Prostate gland (tissue), 2 donors: Measurements from ENCODE around the gene DENND4A.
"Not testable (repeated sequence)": the region's sequence is repeated elsewhere in the genome, so short reads cannot be mapped to it uniquely, and the experiment has no call there.

Experiments used
- CTCF ChIP-seq, 4 experiments: fragments of 200-600 bp in 2 of 4; fragments of 450-650 bp in 2 of 4; sonication (generic) in 2 of 4; IDR thresholded peaks; 1 replicate in 3 of 4; 2 replicates in 1 of 4; pipeline ENCODE4 v1.5.1; 2016 to 2019; ENCODE audit warnings: antibody characterized with exemption in 4 of 4, mild to moderate bottlenecking in 2 of 4, moderate library complexity in 2 of 4
- POLR2A ChIP-seq: fragments of 450-650 bp; IDR thresholded peaks from one replicate; pipeline ENCODE4 v1.6.1; 2016; ENCODE audit warnings: antibody characterized with exemption, mild to moderate bottlenecking
- POLR2AphosphoS5 ChIP-seq: sonication (generic); formaldehyde crosslinking; IDR thresholded peaks from one replicate; pipeline ENCODE4 v1.6.1; 2017; ENCODE audit warnings: antibody characterized with exemption

GRCh38 chr15:65811011-65811733, 19.1 kb upstream of the DENND4A start:
- TF ChIP-seq CTCF (IDR thresholded peaks at IDR 0.05); POLR2A; POLR2AphosphoS5: not testable (repeated sequence)
